K562 (cell line): Measurements from ENCODE around the gene BTLA. TPM values are rescaled to one million over a fixed set of nuclear protein-coding genes. Genes with fewer than 3 reads are reported as not detected.

Experiments used
- CHD1 ChIP-seq: fragments of 200-600 bp; sonication (generic); IDR thresholded peaks from one replicate; pipeline ENCODE4 v1.6.1; 2012; ENCODE audit warnings: mild to moderate bottlenecking, moderate library complexity, low read length, inconsistent platforms
- CTCF ChIP-seq, 3 experiments: IDR thresholded peaks in 2 of 3; conservative IDR thresholded peaks in 1 of 3; 2 replicates each; pipeline ENCODE4 v1.5.1; 2011 to 2012; ENCODE audit warnings: low read length in 3 of 3, mild to moderate bottlenecking in 3 of 3, control low read depth in 2 of 3, improper control_type of control experiment in 1 of 3, inconsistent platforms in 1 of 3, low read depth in 1 of 3, mixed read lengths in 1 of 3, moderate library complexity in 1 of 3; ENCODE audit not compliant: insufficient read depth in 2 of 3
- HBP1 ChIP-seq: fragments of 450-650 bp; formaldehyde crosslinking; IDR thresholded peaks from 2 replicates; pipeline ENCODE4 v1.4.0; 2022; ENCODE audit warnings: missing genetic modification characterization
- MAFK ChIP-seq: IDR thresholded peaks from 2 replicates; pipeline ENCODE4 v1.6.1; 2011; ENCODE audit warnings: low read length, improper control_type of control experiment
- MEIS2 ChIP-seq: fragments of 450-650 bp; IDR thresholded peaks from 2 replicates; pipeline ENCODE4 v1.6.1; 2014; ENCODE audit warnings: mild to moderate bottlenecking; ENCODE audit not compliant: partially characterized antibody
- TCF7 ChIP-seq: sonication (generic); IDR thresholded peaks from 2 replicates; pipeline ENCODE4 v1.6.1; 2016; ENCODE audit warnings: antibody characterized with exemption, borderline replicate concordance
- TRIM25 ChIP-seq: fragments of 450-650 bp; IDR thresholded peaks from 2 replicates; pipeline ENCODE4 v1.7.0; 2016; ENCODE audit warnings: borderline replicate concordance
- ZNF316 ChIP-seq: fragments of 450-650 bp; IDR thresholded peaks from 2 replicates; pipeline ENCODE4 v1.6.1; 2016
- ZNF445 ChIP-seq: fragments of 250-450 bp; sonication (Bioruptor Pico); IDR thresholded peaks from 2 replicates; pipeline ENCODE4 v1.4.0; 2020; ENCODE audit warnings: low read depth, mild to moderate bottlenecking, moderate library complexity
- polyA plus RNA-seq, 8 experiments: library from polyadenylated mRNA; depleted of rRNA in 4 of 8; stranded (reverse) in 5 of 8; unstranded in 3 of 8; fragments of >200 nt; fragmentation: Nextera tagmentation in 2 of 8; fragmentation: Illumina TruSeq in 1 of 8; extraction: Ambion mirVana in 2 of 8; extraction: Trizol in 1 of 8; gene quantifications; 2 replicates each; pipeline versions ENCODE4 v1.2.1 to v1.2.3, GENCODE V29; 2011 to 2014; ENCODE audit warnings: inconsistent platforms in 1 of 8, missing spikeins in 1 of 8
- total RNA-seq, 7 experiments: library from RNA; depleted of rRNA in 6 of 7; stranded (reverse); fragments of >200 nt in 6 of 7; fragmentation: Illumina TruSeq in 2 of 7; extraction: Trizol in 2 of 7; gene quantifications; 2 replicates each; pipeline versions ENCODE4 v1.2.1 to v1.2.3, GENCODE V29; 2011 to 2021; ENCODE audit warnings: low replicate concordance in 1 of 7
- TF ChIP-seq, protein P1 (sequence below), 2 experiments: fragments of 450-650 bp; IDR thresholded peaks; 2 replicates each; pipeline ENCODE4 v1.6.1; 2018; ENCODE audit warnings: mild to moderate bottlenecking in 2 of 2, low read depth in 1 of 2; ENCODE audit not compliant: partially characterized antibody in 2 of 2
- TF ChIP-seq, protein P2 (sequence below): fragments of 200-400 bp; formaldehyde crosslinking; IDR thresholded peaks from 2 replicates; pipeline ENCODE4 v1.6.1; 2017; ENCODE audit warnings: mild to moderate bottlenecking, low read depth, low read length, moderate library complexity

BTLA gene
- total and polyA plus RNA-seq, 9 of the 15 experiments (the other 6 are each of a cell fraction or from before 2014, with no cell fraction given): 0.22 TPM; not detected in 8

GRCh38 chr3:112531358-112531781 lies 32.1 kb upstream of the BTLA start (continued):
- TF ChIP-seq, protein P1, sequence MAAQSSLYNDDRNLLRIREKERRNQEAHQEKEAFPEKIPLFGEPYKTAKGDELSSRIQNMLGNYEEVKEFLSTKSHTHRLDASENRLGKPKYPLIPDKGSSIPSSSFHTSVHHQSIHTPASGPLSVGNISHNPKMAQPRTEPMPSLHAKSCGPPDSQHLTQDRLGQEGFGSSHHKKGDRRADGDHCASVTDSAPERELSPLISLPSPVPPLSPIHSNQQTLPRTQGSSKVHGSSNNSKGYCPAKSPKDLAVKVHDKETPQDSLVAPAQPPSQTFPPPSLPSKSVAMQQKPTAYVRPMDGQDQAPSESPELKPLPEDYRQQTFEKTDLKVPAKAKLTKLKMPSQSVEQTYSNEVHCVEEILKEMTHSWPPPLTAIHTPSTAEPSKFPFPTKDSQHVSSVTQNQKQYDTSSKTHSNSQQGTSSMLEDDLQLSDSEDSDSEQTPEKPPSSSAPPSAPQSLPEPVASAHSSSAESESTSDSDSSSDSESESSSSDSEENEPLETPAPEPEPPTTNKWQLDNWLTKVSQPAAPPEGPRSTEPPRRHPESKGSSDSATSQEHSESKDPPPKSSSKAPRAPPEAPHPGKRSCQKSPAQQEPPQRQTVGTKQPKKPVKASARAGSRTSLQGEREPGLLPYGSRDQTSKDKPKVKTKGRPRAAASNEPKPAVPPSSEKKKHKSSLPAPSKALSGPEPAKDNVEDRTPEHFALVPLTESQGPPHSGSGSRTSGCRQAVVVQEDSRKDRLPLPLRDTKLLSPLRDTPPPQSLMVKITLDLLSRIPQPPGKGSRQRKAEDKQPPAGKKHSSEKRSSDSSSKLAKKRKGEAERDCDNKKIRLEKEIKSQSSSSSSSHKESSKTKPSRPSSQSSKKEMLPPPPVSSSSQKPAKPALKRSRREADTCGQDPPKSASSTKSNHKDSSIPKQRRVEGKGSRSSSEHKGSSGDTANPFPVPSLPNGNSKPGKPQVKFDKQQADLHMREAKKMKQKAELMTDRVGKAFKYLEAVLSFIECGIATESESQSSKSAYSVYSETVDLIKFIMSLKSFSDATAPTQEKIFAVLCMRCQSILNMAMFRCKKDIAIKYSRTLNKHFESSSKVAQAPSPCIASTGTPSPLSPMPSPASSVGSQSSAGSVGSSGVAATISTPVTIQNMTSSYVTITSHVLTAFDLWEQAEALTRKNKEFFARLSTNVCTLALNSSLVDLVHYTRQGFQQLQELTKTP (IDR thresholded peaks at IDR 0.05; ENCODE audit: low read depth in 1 of 2, partially characterized antibody in 2 of 2): no peak
- TF ChIP-seq MEIS2 (no peak), ZNF445 (CRISPR knock-in tag) (no peak), TRIM25 (no peak), MAFK (peak; percentile 63; the same call in 1 of the 2 replicates), TCF7 (no peak), HBP1 (no peak), CTCF (IDR thresholded peaks at IDR 0.05 in 2 of 3, conservative IDR thresholded peaks at IDR 0.05 in 1 of 3; ENCODE audit: insufficient read depth in 2 of 3, low read depth in 1 of 3, low read length in 3 of 3) (peak in 1 of 3 experiments; percentile 41; a peak in 2 of 6 replicates), CHD1 (no peak), ZNF316 (peak; percentile 93)
- TF ChIP-seq, protein P2, sequence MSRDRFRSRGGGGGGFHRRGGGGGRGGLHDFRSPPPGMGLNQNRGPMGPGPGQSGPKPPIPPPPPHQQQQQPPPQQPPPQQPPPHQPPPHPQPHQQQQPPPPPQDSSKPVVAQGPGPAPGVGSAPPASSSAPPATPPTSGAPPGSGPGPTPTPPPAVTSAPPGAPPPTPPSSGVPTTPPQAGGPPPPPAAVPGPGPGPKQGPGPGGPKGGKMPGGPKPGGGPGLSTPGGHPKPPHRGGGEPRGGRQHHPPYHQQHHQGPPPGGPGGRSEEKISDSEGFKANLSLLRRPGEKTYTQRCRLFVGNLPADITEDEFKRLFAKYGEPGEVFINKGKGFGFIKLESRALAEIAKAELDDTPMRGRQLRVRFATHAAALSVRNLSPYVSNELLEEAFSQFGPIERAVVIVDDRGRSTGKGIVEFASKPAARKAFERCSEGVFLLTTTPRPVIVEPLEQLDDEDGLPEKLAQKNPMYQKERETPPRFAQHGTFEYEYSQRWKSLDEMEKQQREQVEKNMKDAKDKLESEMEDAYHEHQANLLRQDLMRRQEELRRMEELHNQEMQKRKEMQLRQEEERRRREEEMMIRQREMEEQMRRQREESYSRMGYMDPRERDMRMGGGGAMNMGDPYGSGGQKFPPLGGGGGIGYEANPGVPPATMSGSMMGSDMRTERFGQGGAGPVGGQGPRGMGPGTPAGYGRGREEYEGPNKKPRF: no peak
